NCI-H510A treated with DMSO at 0.1 percent for 48 hours (cell line): Measurements from ENCODE around the gene RCBTB1.

ENCODE experiments used
- DNase-seq: peaks from one replicate; lab custom pipeline; 2025; lab: John Stamatoyannopoulos, UW

Gene RCBTB1

DNA sequence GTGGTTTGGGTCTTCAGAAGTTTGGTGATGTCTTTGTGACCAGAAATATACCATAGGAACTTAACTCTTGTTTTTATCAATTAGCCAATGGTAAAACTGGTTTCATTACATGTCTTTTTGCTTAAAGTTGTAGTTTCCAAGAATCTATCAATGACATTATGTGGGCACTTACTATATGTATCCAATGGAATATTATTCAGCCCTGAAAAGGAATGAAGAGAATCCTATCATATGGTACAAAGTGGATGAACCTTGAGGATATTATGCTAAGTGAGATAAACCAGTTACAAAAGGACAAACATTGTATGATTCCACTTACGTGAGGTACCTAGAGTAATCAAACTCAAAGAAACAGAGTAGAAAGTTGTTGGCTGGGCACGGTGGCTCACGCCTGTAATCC, 26.4 kb downstream of the RCBTB1 start:
- DNase-seq: no peak

DNA sequence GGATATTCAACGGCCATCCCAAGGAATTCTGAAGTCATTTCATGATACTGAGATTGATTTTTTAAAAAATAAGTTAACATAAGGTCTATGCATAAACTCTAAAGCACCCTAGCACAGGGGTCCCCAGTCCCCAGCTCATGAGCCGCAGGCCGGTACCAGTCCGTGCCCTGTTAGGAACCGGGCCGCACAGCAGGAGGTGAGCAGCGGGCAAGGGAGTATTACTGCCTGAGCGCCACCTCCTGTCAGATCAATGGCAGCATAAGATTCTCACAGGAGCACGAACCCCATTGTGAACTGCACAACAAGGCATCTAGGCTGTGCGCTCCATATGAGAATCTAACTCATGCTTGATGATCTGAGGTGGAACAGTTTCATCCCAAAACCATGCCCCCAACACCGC, 31.0 kb downstream of the RCBTB1 start:
- DNase-seq: no peak

DNA sequence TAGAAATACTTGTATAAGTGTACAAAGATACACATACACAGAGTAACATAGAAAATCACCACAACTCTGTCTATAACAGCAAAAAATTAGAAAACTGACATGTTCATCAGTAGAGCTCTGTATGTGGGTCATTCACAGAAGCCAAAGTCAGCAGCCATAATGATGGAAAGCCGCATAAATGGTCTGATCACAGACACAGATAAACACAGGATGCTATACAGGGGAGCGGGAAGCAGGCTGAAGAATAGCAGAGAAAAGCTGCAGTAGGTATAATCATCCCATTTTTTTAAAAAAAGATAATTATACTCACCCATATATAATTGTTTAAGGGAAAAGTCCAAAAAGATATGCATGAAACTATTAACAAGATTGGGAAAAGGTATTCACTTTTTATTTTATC, 31.5 kb downstream of the RCBTB1 start:
- no peak for DNase-seq

DNA sequence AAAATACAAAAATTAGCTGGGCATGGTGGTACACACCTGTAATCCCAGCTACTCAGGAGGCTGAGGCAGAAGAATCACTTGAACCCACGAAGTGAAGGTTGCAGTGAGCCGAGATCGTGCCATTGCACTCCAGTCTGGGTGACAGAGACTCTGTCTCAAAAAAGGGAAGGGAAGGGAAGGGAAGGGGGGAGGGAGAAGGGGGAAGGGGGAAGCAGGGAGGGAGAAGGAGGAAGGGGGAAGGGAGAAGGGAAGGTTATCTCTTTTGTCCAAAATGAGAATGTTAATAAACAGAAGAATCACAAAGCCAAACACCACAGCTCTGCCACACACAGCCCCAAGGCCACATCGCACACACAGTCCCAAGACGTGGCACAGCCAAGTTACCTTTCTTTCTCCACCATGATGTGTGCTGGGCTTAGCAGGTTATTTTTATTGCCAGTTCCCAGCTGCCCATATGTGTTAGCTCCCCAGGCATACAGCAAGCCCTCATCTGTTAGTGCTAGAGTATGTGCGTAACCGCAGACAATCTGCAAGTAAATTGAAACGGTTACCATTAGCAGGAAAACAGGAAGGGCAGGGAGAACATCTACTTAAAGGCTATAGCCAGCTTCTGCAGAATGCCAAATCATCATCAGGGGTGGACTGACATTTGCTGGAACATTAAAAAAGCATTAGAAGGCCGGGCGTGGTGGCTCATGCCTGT, 34.3 kb downstream of the RCBTB1 start:
- DNase-seq: no peak

DNA sequence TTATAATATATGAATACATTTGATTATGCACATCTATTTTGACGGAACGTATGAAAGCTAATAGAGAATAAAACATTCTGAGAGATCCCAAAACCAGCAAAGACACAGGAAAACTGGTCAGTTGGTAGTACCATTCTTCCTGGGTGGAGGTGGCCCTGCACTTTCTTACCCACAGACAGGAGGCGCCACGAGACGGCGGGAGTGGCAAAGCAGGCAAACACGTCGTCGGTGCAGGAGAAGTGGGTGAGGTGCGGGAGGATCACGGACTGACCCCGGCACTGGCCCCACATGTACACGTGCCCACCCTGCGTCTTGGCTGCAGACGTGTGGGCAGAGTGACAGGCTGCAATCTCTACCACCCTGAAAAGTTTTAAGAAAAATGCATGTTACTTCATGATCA, 36.1 kb downstream of the RCBTB1 start:
- DNase-seq: no peak

DNA sequence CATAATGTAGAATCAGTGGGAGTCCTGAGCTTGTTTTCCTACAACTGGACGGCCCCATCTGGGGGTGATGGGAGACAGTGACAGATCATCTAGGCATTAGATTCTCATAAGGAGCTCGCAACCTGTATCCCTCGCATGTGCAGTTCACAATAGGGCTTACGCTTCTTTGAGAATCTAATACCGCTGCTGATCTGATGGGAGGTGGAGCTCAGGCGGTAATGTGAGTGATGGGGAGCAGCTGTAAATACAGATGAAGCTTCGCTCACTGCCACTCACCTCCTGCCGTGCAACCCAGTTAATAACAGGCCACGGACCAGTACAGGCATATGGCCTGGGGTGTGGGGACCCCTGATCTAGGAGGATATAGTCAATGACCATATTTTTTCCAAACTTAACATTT, 38.8 kb downstream of the RCBTB1 start:
- no peak for DNase-seq

DNA sequence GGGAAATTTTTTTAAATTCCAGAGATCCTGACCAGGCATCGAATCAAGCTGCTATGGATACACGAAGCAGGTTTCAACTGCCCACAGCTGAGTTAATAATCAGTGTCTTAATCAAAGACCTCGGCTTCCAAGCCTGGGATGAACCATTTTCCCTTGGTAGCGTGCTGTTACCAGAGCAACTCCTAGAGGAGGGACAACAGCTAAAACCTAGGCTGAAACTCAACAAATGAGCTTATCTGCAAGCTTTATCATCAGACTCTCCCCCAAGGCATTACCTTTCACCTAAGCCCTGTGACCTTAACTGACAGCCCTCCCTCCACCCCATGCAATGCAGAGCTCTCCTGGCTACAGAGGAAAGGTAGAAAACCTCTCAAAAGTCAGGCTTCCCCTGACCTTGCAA, 39.7 kb downstream of the RCBTB1 start:
- no peak for DNase-seq

DNA sequence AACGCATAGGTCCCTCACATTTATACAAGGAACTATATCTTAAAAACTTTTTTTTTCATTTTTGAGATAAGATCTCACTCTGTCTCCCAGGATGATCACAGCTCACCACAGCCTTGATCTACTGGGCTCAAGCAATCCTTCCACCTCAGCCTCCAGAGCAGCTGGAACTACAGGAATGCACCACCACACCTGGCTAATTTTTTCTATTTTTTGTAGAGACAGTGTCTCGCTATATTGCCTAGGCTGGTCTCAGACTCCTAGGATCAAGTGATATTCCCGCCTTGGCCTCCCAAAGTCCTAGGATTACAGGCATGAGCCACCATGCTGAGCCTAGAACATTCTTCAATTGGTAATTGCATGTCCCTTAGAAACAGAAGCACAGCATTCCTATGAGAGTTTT, 41.7 kb downstream of the RCBTB1 start:
- no peak for DNase-seq

DNA sequence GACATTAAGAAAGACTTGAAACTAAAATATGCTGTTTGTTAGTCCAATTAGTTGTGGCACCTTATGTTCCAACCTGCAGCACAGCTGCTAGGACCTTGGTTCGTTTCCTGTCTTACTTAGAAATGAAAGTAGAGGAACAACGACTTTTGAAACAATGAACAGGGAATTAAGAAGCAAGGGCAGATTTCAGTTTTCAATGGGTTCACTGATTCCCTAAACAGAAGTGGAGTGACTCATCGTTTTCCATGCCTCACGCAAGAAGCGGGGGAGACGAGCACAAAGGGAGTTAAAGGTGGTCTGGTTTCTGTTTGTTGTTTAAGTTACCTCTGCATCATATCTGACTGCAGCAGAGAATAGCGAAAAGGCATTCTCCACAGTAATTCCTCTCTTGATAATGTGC, 44.8 kb downstream of the RCBTB1 start:
- DNase-seq: no peak

DNA sequence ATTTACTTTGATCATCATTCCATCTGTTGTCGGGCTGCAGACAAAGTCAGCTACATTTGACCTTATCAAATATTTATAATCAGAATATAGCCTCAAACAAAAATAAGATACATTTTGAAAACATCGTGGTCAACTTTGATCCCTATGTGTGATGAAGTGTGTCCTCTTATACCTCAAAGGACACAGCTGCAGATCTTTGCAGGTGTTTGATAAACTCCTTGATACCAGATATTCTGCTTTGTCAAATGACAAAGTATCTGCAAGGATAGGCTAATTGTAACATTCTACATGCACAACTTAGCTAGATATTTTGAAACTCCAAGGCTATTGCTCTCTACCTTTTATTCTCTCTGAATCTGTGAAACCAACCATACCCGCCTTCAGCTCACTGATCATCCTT, 45.6 kb downstream of the RCBTB1 start:
- DNase-seq: no peak

DNA sequence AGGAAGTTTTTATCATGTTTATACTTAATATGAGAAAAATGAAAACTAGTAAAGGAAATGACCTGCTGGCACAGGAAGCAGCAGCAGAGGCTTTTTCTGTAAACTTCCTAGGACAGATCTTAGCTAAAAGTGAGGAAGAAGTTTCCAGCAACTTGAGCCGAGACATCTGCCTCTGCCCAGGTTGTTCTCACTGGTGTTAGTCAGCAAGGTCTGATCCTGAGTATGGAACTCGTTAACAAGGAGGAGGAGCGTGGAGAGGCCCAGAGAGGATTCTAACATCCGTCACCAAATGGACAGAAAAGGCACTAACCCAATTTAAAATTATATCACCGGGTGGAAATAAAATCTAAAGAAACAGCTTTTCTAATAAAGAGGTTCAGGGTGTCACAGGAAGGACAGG, 46.0 kb downstream of the RCBTB1 start:
- DNase-seq: no peak

DNA sequence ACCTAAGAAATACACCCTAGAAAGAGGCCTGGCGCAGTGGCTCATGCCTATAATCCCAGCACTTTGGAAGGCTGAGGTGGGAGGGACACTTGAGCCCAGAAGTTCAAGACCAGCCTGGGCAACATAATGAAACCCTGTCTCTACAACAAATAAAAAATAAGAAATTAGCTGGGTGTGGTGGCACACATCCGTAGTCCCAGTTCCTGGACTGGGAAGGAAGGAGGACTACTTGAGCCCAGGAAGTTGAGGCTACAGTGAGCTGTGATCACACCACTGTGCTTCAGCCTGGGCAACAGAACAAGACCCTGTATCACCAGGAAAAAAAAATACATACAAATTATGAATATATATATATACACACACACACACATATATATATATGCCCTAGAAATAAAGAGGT, 47.0 kb downstream of the RCBTB1 start:
- DNase-seq: no peak

DNA sequence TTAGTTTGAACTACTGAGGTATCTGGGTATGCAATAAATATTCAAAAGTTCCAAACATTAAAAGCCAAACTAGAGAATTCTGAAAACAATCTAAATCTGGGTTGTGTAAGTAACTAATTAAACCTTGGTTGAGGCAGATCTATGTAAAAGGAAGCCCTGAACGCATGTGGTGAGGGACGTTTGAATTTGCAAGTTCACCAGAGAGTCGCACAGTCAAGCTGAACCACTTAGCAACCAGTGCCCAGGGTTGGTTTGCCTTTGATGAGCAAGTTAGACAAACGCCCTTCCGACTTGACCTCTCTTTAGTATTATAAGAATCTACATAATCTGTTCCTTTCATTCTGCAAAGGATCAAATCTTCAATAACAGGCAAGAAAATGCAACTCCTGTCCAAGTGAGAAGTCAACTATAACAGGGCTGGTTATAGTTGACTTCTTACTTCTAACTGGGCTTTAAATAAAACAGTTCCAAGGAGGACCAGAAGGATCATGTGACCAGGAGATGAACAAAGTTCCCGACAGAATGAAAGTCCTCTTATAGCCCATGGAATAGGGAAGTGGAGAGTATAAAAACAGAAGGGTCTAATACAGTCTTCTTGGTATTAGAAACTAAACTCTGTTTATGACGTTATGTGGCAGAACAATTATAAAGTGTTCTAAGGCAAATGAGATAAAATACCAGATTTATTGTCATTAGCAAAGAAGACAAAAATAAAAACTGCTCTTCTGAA, 49.0 kb downstream of the RCBTB1 start:
- DNase-seq: no peak

DNA sequence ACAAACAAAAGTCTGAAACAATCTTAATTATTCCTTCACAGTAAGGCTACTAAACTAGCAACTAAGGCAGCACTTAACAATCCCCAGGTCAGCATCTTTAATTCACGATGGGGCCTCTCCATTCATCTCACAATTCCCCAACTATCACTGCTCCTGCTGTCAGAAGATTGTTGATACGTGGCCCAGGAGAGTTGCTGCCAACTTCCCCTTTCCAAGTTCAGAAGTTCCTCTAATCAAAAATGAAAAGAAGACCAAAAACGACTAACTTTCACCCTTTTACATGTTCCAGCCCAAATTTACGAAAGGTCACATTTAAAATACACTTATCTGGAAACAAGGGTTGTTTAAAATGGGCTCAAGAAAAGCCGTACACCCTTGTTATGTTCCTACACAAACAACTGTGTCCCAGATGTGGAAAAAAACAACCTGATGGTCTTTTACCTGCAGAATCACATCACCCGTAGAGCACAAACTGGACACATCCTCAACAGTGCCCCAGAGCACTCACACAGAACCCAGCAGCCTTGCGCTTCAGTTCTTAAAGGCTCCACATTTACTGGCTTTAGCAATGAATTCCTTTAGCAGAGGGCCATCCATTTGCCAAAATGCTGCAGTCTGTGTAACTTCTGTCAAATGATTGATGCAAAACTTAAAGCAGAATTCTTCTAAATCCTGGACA, 51.6 kb downstream of the RCBTB1 start:
- DNase-seq: no peak

DNA sequence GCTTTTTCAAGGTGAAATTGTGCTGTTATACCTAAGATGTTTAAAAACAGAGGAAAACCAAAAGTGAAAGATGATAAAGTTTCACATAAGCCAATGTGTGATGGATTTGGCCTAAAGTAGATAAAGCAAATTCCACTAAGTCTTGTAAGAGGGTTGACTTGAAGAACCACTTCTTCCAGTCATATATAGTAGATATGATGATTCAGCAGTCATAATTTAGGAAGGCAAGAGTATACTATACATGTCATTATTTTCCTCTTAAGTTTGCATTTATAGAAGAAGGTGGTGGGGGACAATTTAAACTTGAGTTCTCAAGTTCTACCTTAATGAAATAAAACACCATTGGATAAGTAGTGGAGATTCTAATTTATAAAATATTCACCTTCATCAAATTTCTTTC, 52.3 kb downstream of the RCBTB1 start:
- no peak for DNase-seq

DNA sequence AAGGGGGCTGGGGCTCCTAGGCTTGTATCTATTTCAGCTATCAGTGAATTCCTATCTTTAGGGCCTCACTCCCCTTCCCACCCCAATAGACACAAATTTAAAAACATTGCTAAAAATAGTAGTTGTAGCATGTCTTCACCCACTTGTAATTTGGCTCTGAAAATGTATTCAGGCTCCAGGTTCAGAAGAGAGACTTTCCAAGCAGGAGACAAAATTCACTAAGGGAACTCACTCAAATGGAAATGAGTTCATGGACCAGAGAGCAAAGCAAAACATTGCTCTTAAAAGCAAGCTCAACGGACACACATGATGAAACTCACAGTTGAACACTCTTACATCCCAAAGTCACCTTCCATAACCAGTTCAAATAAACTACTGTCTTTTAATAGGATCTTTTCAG, 52.8 kb downstream of the RCBTB1 start:
- no peak for DNase-seq

DNA sequence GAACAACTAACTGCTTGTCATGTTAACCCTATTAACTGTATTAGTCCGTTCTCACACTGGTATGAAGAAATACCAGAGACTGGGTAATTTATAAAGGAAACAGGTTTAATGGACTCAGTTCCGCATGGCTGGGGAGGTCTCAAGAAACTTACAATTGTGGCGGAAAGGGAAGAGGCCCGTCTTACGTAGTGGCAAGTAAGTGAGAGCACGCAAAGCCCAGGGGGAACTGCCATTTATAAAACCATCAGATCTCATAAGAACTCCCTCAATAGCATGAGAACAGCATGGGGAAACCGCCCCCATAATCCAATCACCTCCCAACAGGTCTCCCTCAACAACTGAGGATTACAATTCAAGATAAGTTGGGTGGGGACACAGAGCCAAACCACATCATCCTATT, 54.9 kb downstream of the RCBTB1 start:
- no peak for DNase-seq

DNA sequence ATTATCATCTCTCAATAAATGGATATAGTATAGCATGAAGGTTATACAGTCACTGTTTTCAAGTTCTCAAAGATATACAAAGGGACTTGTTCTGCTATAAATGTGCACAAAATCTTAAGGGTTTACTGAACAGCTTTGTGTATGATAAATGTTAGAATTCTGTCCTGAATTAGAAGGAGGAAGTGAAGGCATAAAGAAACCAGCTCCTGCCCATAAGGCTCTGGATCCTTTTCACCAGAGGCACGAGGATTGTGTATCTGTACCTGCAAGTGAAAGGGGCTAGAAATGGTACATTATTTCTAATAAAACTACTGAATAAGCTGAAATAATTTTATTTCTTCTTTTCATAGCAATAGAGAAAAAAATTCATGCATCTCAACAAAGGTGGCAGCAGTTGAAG, 57.2 kb downstream of the RCBTB1 start:
- DNase-seq: no peak

DNA sequence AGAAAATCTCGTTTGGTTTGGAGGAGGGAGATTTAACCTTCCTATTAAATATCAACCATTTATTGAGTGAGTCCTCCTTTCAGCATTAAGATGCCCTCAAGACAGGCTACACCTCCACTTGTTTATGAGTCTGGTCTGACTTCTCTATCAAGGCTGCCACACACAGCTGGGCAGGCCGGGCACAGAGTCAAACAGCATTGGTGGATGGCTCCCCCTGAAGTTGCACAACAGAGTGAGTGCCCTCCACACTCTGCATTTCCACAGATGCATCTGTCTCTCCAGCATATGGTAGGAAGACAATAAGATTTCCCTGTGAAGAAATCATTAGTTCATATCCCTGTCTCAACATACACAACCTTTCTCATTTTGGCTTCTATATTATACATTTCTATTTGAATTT, 58.2 kb downstream of the RCBTB1 start:
- DNase-seq: no peak

DNA sequence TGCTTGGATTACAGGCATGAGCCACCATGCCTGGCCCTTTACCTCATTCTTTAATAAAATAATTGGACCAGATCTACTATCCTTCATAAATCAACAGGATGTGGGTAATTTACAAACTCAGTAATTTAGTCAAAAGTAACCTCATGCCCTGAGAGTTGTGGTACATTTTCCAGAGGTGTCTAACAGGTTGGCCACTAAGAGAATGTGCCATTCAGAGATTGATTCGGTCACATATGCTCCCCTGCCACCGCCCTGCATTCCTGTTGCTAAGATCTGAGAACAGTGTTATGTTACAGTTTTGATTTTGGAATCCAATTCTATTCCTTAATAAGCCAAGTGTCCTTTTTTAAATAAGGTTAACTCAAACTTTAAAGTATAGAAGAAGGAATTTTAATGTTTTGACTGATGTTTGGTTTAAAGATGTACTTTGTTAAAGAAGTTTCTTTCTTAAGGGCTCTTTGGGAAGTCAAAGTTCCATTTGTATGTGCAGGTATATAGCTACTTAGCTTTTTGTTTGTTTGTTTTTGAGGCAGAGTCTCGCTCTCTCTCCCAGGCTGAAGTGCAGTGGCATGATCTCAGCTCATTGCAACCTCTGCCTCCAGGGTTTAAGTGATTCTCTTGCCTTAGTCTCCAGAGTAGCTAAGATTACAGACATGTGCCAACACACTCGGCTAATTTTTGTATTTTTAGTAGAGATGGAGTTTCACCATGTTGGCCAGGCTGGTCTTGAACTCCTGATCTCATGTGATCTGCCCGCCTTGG, 60.4 kb downstream of the RCBTB1 start:
- DNase-seq: no peak

DNA sequence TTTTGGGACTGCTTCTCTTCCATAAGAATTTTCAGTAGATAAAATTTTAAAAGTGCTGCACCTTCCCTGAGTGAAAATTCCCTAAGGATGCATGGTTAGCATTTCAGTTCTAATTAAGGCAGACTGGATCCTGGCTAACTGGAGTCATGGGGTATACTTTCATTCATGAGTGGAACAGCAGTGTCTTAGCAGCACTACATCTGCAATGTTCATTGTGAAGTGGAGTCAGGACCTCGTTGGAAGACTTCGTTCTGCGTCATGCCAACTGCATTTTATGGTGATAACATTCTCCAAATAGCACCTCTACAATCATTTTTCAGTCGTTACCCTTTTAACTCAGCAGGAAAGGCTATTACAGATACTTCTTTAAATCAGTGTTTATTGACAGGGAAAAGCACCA, 64.1 kb downstream of the RCBTB1 start:
- no peak for DNase-seq

DNA sequence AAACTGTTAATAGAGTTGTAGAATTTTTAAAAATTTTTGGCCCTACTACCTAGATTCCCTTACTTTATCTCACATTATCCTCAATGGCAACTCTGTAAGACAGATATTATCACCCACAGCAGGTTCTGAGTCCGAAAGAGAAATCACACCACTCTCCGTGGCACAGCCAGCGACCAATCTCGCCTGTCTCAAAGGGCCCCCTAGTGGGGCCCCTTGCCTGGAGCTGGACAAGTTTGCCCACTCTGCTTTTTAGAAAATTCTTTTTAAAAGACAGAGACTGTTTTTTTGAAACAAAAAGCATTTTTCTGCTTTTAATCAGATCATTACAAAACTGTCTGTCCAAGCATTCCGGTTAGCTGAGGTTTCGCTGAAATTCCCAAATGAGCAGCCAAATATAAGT, 67.9 kb downstream of the RCBTB1 start:
- DNase-seq: no peak

DNA sequence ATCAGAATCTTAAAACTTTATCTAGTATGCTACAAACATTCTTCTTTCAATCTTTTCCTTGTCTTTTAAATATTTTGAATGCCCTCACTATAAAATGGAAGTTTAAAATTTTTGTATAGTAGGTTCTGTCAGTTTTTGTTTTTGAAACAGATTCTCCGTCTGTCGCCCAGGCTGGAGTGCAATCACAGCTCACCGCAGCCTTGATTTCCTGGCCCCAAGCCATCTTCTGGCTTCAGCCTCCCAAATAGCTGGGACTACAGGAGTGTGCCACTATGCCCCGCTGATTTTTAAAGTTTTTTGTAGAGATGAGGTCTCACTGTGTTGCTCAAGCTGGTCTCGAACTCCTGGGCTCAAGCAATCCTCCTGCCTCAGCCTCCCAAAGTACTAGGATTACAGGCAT, 68.9 kb downstream of the RCBTB1 start:
- DNase-seq: no peak
